Measurements from ENCODE around the gene SYF2.

SYF2 gene

DNA sequence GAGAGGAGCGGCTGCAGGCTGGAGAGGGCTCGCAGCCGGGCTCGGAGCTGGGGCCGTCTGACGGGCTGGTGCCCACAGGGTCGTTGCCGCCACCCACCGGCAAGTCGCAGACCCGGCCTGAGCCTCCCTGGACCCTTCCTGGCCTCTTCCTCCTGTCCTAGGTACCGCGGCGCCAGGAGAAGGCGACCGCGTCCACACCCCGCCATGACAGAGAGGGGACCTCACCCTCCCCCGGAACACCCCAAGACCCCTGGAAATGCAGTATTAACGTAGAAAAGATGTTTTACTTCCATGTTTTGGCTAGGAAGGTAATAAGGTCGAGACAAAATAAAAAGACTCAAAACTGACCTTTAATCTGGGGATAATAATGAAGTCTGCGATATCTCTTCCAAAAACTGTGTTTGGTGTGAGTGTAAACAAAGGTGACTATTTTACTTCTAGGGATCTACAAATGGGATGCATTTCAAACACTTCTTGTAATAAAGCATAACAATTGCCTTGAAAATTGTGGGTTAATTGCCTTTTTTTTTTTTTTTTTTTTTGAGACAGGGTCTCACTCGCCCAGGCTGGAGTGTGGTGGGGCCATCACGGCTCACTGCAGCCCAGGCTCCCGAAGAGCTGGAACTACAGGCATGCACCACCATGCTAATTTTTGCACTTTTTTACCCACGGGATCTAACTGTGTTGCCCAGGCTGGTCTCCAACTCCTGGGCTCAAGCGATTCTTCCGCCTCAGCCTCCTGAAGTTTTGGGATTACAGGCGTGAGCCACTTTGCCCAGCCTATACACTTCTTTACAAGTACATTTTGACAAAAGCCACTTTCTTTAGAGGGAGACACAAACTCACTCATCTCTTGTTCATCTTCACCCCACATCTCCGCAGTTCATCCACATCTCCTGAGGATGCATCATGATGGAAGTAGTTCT, 15.8 kb upstream of the SYF2 start (continued):
- TF ChIP-seq, protein P1, sequence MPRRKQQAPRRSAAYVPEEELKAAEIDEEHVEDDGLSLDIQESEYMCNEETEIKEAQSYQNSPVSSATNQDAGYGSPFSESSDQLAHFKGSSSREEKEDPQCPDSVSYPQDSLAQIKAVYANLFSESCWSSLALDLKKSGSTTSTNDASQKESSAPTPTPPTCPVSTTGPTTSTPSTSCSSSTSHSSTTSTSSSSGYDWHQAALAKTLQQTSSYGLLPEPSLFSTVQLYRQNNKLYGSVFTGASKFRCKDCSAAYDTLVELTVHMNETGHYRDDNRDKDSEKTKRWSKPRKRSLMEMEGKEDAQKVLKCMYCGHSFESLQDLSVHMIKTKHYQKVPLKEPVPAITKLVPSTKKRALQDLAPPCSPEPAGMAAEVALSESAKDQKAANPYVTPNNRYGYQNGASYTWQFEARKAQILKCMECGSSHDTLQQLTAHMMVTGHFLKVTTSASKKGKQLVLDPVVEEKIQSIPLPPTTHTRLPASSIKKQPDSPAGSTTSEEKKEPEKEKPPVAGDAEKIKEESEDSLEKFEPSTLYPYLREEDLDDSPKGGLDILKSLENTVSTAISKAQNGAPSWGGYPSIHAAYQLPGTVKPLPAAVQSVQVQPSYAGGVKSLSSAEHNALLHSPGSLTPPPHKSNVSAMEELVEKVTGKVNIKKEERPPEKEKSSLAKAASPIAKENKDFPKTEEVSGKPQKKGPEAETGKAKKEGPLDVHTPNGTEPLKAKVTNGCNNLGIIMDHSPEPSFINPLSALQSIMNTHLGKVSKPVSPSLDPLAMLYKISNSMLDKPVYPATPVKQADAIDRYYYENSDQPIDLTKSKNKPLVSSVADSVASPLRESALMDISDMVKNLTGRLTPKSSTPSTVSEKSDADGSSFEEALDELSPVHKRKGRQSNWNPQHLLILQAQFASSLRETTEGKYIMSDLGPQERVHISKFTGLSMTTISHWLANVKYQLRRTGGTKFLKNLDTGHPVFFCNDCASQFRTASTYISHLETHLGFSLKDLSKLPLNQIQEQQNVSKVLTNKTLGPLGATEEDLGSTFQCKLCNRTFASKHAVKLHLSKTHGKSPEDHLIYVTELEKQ (tag by site-specific recombination; IDR thresholded peaks at IDR 0.05; ENCODE audit: borderline replicate concordance): no peak
- TF ChIP-seq ZNF2 (tag by site-specific recombination; IDR thresholded peaks at IDR 0.05) (no peak), ZNF239 (tag by site-specific recombination; IDR thresholded peaks at IDR 0.05) (no peak), ZNF704 (tag by site-specific recombination; IDR thresholded peaks at IDR 0.05) (no peak), ZNF488 (tag by site-specific recombination; IDR thresholded peaks at IDR 0.05) (no peak), ZNF510 (tag by site-specific recombination; IDR thresholded peaks at IDR 0.05; ENCODE audit: insufficient replicate concordance) (no peak), ZNF600 (tag by site-specific recombination; IDR thresholded peaks at IDR 0.05) (no peak; the same call in 1 of the 2 replicates), ZNF768 (tag by site-specific recombination; IDR thresholded peaks at IDR 0.05) (no peak), ZNF843 (tag by site-specific recombination; IDR thresholded peaks at IDR 0.05) (no peak), ZNF311 (tag by site-specific recombination; IDR thresholded peaks at IDR 0.05; ENCODE audit: borderline replicate concordance) (no peak), SCRT2 (tag by site-specific recombination; IDR thresholded peaks at IDR 0.05) (no peak), ZBTB10 (tag by site-specific recombination; IDR thresholded peaks at IDR 0.05) (peak; percentile 83; the same call in 1 of the 2 replicates), KLF10 (tag by site-specific recombination; IDR thresholded peaks at IDR 0.05) (no peak), YY1 (tag by site-specific recombination; IDR thresholded peaks at IDR 0.05) (peak; percentile 49; the same call in 1 of the 2 replicates), ZNF112 (tag by site-specific recombination; IDR thresholded peaks at IDR 0.05) (no peak), FEZF1 (tag by site-specific recombination; IDR thresholded peaks at IDR 0.05) (no peak), ZNF391 (tag by site-specific recombination; IDR thresholded peaks at IDR 0.05; ENCODE audit: borderline replicate concordance, low read depth) (no peak), ZNF223 (tag by site-specific recombination; IDR thresholded peaks at IDR 0.05) (no peak), GLIS1 (tag by site-specific recombination; IDR thresholded peaks at IDR 0.05) (no peak), ZNF114 (tag by site-specific recombination; IDR thresholded peaks at IDR 0.05) (no peak), IKZF3 (tag by site-specific recombination; IDR thresholded peaks at IDR 0.05) (no peak), ZNF423 (tag by site-specific recombination; IDR thresholded peaks at IDR 0.05) (no peak)
- TF ChIP-seq, protein P2, sequence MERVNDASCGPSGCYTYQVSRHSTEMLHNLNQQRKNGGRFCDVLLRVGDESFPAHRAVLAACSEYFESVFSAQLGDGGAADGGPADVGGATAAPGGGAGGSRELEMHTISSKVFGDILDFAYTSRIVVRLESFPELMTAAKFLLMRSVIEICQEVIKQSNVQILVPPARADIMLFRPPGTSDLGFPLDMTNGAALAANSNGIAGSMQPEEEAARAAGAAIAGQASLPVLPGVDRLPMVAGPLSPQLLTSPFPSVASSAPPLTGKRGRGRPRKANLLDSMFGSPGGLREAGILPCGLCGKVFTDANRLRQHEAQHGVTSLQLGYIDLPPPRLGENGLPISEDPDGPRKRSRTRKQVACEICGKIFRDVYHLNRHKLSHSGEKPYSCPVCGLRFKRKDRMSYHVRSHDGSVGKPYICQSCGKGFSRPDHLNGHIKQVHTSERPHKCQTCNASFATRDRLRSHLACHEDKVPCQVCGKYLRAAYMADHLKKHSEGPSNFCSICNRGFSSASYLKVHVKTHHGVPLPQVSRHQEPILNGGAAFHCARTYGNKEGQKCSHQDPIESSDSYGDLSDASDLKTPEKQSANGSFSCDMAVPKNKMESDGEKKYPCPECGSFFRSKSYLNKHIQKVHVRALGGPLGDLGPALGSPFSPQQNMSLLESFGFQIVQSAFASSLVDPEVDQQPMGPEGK (tag by site-specific recombination; IDR thresholded peaks at IDR 0.05): peak; percentile 17
- TF ChIP-seq, protein P3, sequence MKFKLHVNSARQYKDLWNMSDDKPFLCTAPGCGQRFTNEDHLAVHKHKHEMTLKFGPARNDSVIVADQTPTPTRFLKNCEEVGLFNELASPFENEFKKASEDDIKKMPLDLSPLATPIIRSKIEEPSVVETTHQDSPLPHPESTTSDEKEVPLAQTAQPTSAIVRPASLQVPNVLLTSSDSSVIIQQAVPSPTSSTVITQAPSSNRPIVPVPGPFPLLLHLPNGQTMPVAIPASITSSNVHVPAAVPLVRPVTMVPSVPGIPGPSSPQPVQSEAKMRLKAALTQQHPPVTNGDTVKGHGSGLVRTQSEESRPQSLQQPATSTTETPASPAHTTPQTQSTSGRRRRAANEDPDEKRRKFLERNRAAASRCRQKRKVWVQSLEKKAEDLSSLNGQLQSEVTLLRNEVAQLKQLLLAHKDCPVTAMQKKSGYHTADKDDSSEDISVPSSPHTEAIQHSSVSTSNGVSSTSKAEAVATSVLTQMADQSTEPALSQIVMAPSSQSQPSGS (tag by site-specific recombination; IDR thresholded peaks at IDR 0.05; ENCODE audit: low read depth): no peak
- TF ChIP-seq, protein P4, sequence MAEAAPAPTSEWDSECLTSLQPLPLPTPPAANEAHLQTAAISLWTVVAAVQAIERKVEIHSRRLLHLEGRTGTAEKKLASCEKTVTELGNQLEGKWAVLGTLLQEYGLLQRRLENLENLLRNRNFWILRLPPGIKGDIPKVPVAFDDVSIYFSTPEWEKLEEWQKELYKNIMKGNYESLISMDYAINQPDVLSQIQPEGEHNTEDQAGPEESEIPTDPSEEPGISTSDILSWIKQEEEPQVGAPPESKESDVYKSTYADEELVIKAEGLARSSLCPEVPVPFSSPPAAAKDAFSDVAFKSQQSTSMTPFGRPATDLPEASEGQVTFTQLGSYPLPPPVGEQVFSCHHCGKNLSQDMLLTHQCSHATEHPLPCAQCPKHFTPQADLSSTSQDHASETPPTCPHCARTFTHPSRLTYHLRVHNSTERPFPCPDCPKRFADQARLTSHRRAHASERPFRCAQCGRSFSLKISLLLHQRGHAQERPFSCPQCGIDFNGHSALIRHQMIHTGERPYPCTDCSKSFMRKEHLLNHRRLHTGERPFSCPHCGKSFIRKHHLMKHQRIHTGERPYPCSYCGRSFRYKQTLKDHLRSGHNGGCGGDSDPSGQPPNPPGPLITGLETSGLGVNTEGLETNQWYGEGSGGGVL (tag by site-specific recombination; IDR thresholded peaks at IDR 0.05): no peak

Measured in HEK293 (cell line).